Superior temporal gyrus (tissue), 1 donor: ENCODE data around the gene TAS2R13.

ENCODE experiments used
- DNase-seq: peaks from one replicate; pipeline ENCODE4 v3.0.0-alpha.2; 2016; ENCODE audit errors: extremely low spot score

The TAS2R13 gene

GRCh38 chr12:10873378-10873777 is 36.0 kb downstream of the TAS2R13 start:
- DNase-seq, result no peak

- no peak for DNase-seq
Observed at GRCh38 chr12:10867381-10867780, 42.0 kb downstream of the TAS2R13 start.

GRCh38 chr12:10863512-10864218 is 45.7 kb downstream of the TAS2R13 start:
- DNase-seq, result no peak

- DNase-seq, result no peak
Observed at GRCh38 chr12:10861366-10861765, 48.0 kb downstream of the TAS2R13 start.
